ENCODE measurements around the gene HIP1.
"Not testable (repeated sequence)": the region's sequence is repeated elsewhere in the genome, so short reads cannot be mapped to it uniquely, and the experiment has no call there.

The HIP1 gene

DNA sequence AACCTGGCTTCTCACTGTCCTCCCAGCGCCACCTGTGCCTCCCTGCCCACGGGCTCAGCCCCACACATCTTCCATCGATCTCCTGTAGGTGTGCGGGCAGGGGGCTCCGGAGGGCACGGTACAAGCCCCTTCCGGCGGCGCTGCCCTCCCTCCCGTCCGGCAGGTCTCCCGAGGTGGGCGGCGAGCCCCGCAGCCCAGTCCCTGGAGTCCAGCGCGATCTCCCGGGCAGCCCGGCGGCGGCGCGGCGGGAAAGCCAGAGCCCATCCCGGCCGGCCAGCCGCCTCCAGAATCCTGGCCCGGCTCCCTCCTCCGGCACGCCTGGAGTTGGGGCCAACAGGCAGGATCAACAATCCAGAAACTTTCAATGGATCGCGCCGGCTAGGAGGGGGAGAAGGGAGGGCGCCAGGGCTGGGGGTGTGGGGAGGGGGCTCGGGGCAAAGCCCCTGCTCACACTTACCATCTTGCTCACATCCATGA is 100.1 kb downstream of the HIP1 start:
- DNase-seq (ENCODE audit: low read depth), result no peak
- TF ChIP-seq, protein P1, sequence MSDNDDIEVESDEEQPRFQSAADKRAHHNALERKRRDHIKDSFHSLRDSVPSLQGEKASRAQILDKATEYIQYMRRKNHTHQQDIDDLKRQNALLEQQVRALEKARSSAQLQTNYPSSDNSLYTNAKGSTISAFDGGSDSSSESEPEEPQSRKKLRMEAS (IDR thresholded peaks at IDR 0.05; ENCODE audit: low read depth, low read length), result no peak
- TF ChIP-seq, protein P2, sequence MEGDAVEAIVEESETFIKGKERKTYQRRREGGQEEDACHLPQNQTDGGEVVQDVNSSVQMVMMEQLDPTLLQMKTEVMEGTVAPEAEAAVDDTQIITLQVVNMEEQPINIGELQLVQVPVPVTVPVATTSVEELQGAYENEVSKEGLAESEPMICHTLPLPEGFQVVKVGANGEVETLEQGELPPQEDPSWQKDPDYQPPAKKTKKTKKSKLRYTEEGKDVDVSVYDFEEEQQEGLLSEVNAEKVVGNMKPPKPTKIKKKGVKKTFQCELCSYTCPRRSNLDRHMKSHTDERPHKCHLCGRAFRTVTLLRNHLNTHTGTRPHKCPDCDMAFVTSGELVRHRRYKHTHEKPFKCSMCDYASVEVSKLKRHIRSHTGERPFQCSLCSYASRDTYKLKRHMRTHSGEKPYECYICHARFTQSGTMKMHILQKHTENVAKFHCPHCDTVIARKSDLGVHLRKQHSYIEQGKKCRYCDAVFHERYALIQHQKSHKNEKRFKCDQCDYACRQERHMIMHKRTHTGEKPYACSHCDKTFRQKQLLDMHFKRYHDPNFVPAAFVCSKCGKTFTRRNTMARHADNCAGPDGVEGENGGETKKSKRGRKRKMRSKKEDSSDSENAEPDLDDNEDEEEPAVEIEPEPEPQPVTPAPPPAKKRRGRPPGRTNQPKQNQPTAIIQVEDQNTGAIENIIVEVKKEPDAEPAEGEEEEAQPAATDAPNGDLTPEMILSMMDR (IDR thresholded peaks at IDR 0.05; ENCODE audit: low read depth, low read length), result no peak
- no peak for TF ChIP-seq POLR2A (IDR thresholded peaks at IDR 0.05; ENCODE audit: extremely low read depth, insufficient read length)
- no peak for TF ChIP-seq MYC (IDR thresholded peaks at IDR 0.05; ENCODE audit: low read depth, low read length)
- H3K4me3 ChIP-seq (ENCODE audit: low read depth, low read length), result peak overlapping the region; percentile 60

- H3K4me3 ChIP-seq (ENCODE audit: low read depth, low read length), result peak overlapping the region; percentile 60
- DNase-seq (ENCODE audit: low read depth), result no peak
Measured at GRCh38 chr7:75637854-75638593, 100.7 kb downstream of the HIP1 start.

GRCh38 chr7:75635036-75635435 is 103.7 kb downstream of the HIP1 start:
- no peak for TF ChIP-seq POLR2A (IDR thresholded peaks at IDR 0.05; ENCODE audit: extremely low read depth, insufficient read length)
- no peak for TF ChIP-seq MYC (IDR thresholded peaks at IDR 0.05; ENCODE audit: low read depth, low read length)
- TF ChIP-seq, protein P2 (IDR thresholded peaks at IDR 0.05; ENCODE audit: low read depth, low read length), result no peak
- DNase-seq (ENCODE audit: low read depth), result peak; percentile 13
- no peak overlapping the region for H3K4me3 ChIP-seq (ENCODE audit: low read depth, low read length)

More at GRCh38 chr7:75637854-75638593, 100.7 kb downstream of the HIP1 start:
- TF ChIP-seq, protein P2 (IDR thresholded peaks at IDR 0.05; ENCODE audit: low read depth, low read length), result no peak
- no peak for TF ChIP-seq POLR2A (IDR thresholded peaks at IDR 0.05; ENCODE audit: extremely low read depth, insufficient read length)
- no peak for TF ChIP-seq MYC (IDR thresholded peaks at IDR 0.05; ENCODE audit: low read depth, low read length)
- TF ChIP-seq, protein P1 (IDR thresholded peaks at IDR 0.05; ENCODE audit: low read depth, low read length), result no peak

DNA sequence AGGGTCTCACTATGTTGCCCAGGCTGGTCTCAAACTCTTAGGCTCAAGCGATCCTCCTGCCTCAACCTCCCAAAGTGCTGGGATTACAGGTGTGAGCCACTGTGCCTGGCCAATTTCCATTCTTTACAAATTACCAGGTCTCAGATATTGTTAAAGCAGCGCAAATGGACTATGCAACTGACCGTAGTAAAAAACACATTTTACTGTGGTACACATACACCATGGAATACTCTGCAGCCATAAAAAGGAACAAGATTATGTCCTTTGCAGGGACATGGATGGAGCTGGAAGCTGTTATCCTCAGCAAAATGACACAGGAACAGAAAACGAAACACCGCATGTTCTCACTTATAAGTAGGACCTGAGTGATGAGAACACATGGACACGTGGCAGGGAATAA is 106.2 kb downstream of the HIP1 start:
- peak overlapping the region; percentile 37 for H3K4me3 ChIP-seq (ENCODE audit: low read depth, low read length)
- DNase-seq (ENCODE audit: low read depth), result not testable (repeated sequence)

GRCh38 chr7:75631711-75632110 is 107.0 kb downstream of the HIP1 start:
- peak overlapping the region; percentile 47 for H3K4me3 ChIP-seq (ENCODE audit: low read depth, low read length)
- TF ChIP-seq, protein P1 (IDR thresholded peaks at IDR 0.05; ENCODE audit: low read depth, low read length), result no peak; the same call in 1 of the 2 replicates
- no peak for TF ChIP-seq POLR2A (IDR thresholded peaks at IDR 0.05; ENCODE audit: extremely low read depth, insufficient read length)
- no peak for TF ChIP-seq MYC (IDR thresholded peaks at IDR 0.05; ENCODE audit: low read depth, low read length)
- TF ChIP-seq, protein P2 (IDR thresholded peaks at IDR 0.05; ENCODE audit: low read depth, low read length), result no peak
- DNase-seq (ENCODE audit: low read depth), result peak; percentile 94

GRCh38 chr7:75630549-75630948 is 108.2 kb downstream of the HIP1 start:
- peak; percentile 93 for DNase-seq (ENCODE audit: low read depth)
- TF ChIP-seq, protein P1 (IDR thresholded peaks at IDR 0.05; ENCODE audit: low read depth, low read length), result peak; percentile 50; the same call in 1 of the 2 replicates
- TF ChIP-seq, protein P2 (IDR thresholded peaks at IDR 0.05; ENCODE audit: low read depth, low read length), result no peak
- TF ChIP-seq POLR2A (IDR thresholded peaks at IDR 0.05; ENCODE audit: extremely low read depth, insufficient read length), result no peak
- H3K4me3 ChIP-seq (ENCODE audit: low read depth, low read length), result peak overlapping the region; percentile 9
